Effector memory CD8-positive, alpha-beta T cell (primary cell): ENCODE data around the gene NUDT16L1.
"Not testable (repeated sequence)": the region's sequence is repeated elsewhere in the genome, so short reads cannot be mapped to it uniquely, and the experiment has no call there.

ENCODE experiments used
- ATAC-seq: fragments of 150-1000 bp; cut with Tn5 transposase; replicated peaks from 2 replicates; pipeline ENCODE4 v1.10.0; 2021; ENCODE audit warnings: mild to moderate bottlenecking, moderate library complexity
- DNase-seq, 3 experiments: peaks; one replicate each; pipeline ENCODE4 v3.0.0; 2021
- H3K27ac Mint-ChIP-seq, 2 donors: one replicate each; pipeline ENCODE4 v1.8.0; 2022; ENCODE audit warnings: mild to moderate bottlenecking in 2 of 2, mixed read lengths in 2 of 2, moderate library complexity in 2 of 2
- H3K27me3 Mint-ChIP-seq, 2 donors: one replicate each; pipeline ENCODE4 v1.8.0; 2022; ENCODE audit warnings: mixed read lengths in 2 of 2
- H3K36me3 Mint-ChIP-seq: one replicate; pipeline ENCODE4 v1.8.0; 2022; ENCODE audit warnings: mild to moderate bottlenecking, moderate library complexity, mixed read lengths; ENCODE audit not compliant: insufficient read depth
- H3K4me1 Mint-ChIP-seq, 2 donors: one replicate each; pipeline ENCODE4 v1.8.0; 2022; ENCODE audit warnings: low read depth in 2 of 2, mixed read lengths in 2 of 2
- H3K4me3 Mint-ChIP-seq, 2 donors: one replicate each; pipeline ENCODE4 v1.8.0; 2022; ENCODE audit warnings: mild to moderate bottlenecking in 2 of 2, mixed read lengths in 2 of 2, moderate library complexity in 2 of 2
- H3K9me3 Mint-ChIP-seq, 2 donors: one replicate each; pipeline ENCODE4 v1.8.0; 2022; ENCODE audit warnings: mixed read lengths in 2 of 2
- total RNA-seq, 9 experiments: gene quantifications; one replicate each; lab custom pipeline; 2026; lab: John Stamatoyannopoulos, UW

NUDT16L1 gene
- 23.9 to 47.0 (median 27.3) reads per million in 9 experiments for total RNA-seq

- Mint-ChIP-seq H3K36me3 (peaks cover 40% of the 10 kb centered on the region), H3K4me1 (peaks cover 16 to 17% of the 10 kb centered on the region in 2 donors), H3K9me3 (no peaks in the 10 kb centered on the region), H3K27ac (peak within 1 kb of the TSS; percentile 86 to 88), H3K4me3 (peak within 1 kb of the TSS; percentile 80 to 82), H3K27me3 (no peaks in the 10 kb centered on the region)
- ATAC-seq = peak; percentile 90
- DNase-seq = peak; percentile 94 to 98 (median 97)
Observed at GRCh38 chr16:4693296-4693955, at the start of gene NUDT16L1. Gene NUDT16L1 (plus strand): TSS chr16:4693562. CDS start chr16:4693727, 165 bp downstream.

DNA sequence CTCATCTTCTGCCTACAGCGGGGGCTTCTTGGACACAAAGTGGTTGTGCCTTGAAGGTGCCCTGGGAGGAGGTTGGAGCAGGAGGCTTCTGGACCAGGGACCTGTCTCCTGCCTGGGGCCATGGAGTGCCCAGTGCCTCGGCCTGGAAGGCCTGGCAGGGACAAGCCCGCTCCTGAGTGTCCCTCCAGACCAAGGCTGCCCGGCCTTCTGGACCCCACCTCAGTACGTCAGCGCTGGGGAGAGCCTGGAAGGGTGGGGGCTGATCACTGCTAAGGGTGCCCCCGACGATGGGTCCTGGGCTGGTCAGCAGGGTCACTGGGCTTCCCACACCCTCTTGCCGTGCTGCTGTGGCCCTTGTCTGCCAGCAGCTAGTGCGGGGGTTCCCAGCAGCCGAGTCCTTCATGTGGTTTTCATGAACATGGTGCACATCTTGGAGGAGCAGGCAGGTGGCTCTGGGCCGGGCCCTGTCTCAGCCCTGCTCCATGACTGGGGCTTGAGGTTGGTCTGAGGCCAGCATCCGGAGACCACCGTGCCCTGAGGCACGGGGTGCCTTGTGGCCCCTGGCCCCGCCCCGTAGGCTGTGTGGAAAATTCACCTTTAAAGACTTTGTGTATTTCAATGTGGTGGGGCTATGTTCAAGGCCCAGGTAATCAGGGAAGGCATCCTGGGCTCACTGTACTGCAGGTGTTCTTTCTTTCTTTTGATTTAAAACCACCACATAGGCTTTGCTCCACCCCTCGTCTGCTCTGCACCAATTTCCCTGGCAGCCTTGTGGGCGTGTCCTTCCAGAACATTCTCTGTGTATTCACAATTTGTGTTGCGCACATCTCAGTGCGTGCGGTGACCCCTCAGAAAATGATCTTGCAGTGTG lies 46.4 kb upstream of the NUDT16L1 start:
- Mint-ChIP-seq H3K9me3 (no peaks in the 10 kb centered on the region), H3K27ac (peak overlapping the region in 1 of 2 donors; percentile 76), H3K4me3 (no peak overlapping the region), H3K4me1 (peaks cover 18% of the 10 kb centered on the region in 2 donors), H3K27me3 (no peaks in the 10 kb centered on the region), H3K36me3 (peaks cover 30% of the 10 kb centered on the region)
- no peak for DNase-seq
- peak; percentile 13 for ATAC-seq

DNA sequence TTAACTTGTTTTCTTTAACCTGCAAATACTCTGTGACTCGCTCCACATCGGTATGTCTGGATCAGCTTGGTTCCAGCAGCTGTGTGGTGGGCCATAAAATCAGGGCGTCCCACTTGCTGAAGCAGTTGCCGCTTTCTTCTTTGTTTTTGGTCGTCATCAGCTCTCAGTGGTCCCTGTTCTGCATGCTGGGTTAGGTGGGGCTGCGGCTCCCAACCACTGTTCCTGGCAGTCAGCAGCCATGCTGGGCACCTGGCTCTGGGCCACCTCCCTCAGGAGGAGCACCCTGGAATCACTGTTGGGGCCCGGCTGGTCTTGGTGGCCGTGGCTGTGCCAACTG lies 45.8 kb upstream of the NUDT16L1 start:
- Mint-ChIP-seq H3K9me3 (no peaks in the 10 kb centered on the region), H3K4me1 (peaks cover 18% of the 10 kb centered on the region in 2 donors), H3K4me3 (no peak overlapping the region), H3K27ac (peak overlapping the region in 1 of 2 donors; percentile 76), H3K36me3 (peaks cover 30% of the 10 kb centered on the region), H3K27me3 (no peaks in the 10 kb centered on the region)
- ATAC-seq = no peak
- DNase-seq = no peak

- Mint-ChIP-seq H3K4me3 (no peak overlapping the region), H3K4me1 (peaks cover 18% of the 10 kb centered on the region in 2 donors), H3K27ac (peak overlapping the region; percentile 12 to 77), H3K27me3 (no peaks in the 10 kb centered on the region), H3K9me3 (no peaks in the 10 kb centered on the region), H3K36me3 (peaks cover 37% of the 10 kb centered on the region)
- ATAC-seq (no peak), DNase-seq (no peak)
Observed at GRCh38 chr16:4648917-4649316, 44.4 kb upstream of the NUDT16L1 start.

DNA sequence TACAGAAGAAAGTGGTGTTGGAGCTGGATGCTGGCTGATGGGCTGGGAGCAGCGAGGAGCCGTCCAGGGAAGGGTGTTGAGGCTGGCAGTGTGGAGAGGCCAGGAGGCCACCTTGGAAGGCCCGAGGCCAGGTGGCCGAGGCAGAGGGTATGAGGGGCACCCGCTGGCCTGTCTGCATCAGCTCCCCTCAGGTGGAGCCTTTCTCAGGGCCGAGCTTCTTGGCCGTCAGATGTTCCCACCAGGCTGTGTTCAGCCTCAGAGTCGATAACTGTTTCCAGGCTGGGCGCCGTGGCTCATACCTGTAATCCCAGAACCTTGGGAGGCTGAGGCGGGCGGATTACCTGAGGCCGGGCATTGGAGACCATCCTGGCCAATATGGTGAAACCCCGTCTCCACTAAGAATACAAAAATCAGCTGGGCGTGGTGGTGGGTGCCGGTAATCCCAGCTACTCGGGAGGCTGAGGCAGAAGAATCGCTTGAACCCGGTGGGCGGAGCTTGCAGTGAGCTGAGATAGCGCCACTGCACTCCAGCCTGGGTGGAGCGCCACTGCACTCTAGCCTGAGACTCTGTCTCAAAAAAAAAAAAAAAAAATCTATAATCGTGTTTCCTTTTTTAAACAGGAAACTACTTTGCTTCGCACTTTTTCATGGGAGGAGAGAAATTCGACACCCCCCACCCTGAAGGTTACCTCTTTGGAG lies 43.5 kb upstream of the NUDT16L1 start:
- H3K4me3 Mint-ChIP-seq = no peak overlapping the region
- peaks cover 37% of the 10 kb centered on the region for H3K36me3 Mint-ChIP-seq
- peaks cover 18% of the 10 kb centered on the region in 2 donors for H3K4me1 Mint-ChIP-seq
- ATAC-seq (peak; percentile 31), DNase-seq (no peak)
- H3K27ac Mint-ChIP-seq = peak overlapping the region; percentile 77 to 84
- no peaks in the 10 kb centered on the region for H3K27me3 Mint-ChIP-seq
- no peaks in the 10 kb centered on the region for H3K9me3 Mint-ChIP-seq

DNA sequence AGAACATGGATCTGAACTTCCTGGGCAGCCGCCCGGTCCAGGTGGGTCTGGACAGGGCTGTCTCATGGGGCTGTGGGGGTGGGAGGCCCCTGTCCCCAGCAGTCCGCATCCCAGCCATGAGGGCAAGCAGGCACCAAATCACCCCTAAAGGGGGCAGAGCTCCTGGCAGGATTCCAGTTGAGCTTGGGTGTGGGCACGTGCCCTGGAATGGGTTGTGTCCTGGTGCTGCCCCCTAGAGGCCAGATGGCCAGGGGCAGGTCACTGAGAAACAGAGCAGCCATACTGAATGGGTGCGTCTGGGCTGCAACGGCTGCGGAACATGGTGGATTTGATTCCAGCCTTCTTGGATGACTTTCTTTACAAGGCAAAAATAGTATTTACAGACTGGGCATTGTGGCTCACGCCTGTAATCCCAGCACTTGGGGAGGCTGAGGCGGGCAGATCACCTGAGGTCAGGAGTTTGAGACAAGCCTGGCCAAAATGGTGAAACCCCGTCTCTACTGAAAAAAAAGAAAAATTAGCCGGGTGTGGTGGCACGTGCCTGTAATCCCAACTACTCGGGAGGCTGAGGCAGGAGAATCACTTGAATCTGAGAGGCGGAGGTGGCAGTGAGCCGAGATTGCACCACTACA lies 42.8 kb upstream of the NUDT16L1 start:
- H3K27me3 Mint-ChIP-seq, H3K9me3 Mint-ChIP-seq, H3K4me3 Mint-ChIP-seq: not testable (repeated sequence)
- peaks cover 15% of the 10 kb centered on the region in 2 donors for H3K4me1 Mint-ChIP-seq
- peak overlapping the region; percentile 72 to 84 for H3K27ac Mint-ChIP-seq
- DNase-seq (peak; percentile 69 to 77 (median 75)), ATAC-seq (peak; percentile 87)
- H3K36me3 Mint-ChIP-seq = peaks cover 40% of the 10 kb centered on the region

DNA sequence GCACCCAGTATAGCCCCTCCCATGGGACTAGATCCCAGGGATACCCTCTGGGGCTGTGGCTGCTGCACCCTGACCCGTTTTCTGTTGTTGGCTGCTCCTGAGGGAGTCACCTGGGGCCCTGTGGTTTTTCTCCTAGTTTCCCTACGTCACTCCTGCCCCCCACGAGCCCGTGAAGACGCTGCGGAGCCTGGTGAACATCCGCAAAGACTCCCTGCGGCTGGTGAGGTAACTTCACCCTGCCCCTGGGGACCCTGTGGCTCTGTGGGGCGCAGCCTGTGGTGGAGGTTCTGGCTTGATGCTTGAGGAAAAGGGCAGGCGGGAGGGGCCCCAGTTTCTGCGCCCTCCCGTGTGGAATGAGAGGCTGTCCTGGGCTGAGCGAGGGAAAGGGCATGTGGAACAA lies 41.5 kb upstream of the NUDT16L1 start:
- no peak overlapping the region for H3K4me3 Mint-ChIP-seq
- no peak for DNase-seq
- H3K9me3 Mint-ChIP-seq = no peaks in the 10 kb centered on the region
- H3K27me3 Mint-ChIP-seq = no peaks in the 10 kb centered on the region
- peaks cover 40% of the 10 kb centered on the region for H3K36me3 Mint-ChIP-seq
- no peak overlapping the region for H3K27ac Mint-ChIP-seq
- H3K4me1 Mint-ChIP-seq = peaks cover 13 to 14% of the 10 kb centered on the region in 2 donors
- ATAC-seq = no peak

- peaks cover 13 to 14% of the 10 kb centered on the region in 2 donors for H3K4me1 Mint-ChIP-seq
- peaks cover 45% of the 10 kb centered on the region for H3K36me3 Mint-ChIP-seq
- no peaks in the 10 kb centered on the region for H3K27me3 Mint-ChIP-seq
- peak overlapping the region in 1 of 2 donors; percentile 54 for H3K27ac Mint-ChIP-seq
- ATAC-seq = no peak
- no peak overlapping the region for H3K4me3 Mint-ChIP-seq
- DNase-seq = no peak
- no peaks in the 10 kb centered on the region for H3K9me3 Mint-ChIP-seq
Observed at GRCh38 chr16:4652561-4652960, 40.8 kb upstream of the NUDT16L1 start.

- ATAC-seq (no peak), DNase-seq (no peak)
- peaks cover 9 to 10% of the 10 kb centered on the region in 2 donors for H3K4me1 Mint-ChIP-seq
- H3K4me3 Mint-ChIP-seq = no peak overlapping the region
- H3K27me3 Mint-ChIP-seq = no peaks in the 10 kb centered on the region
- peaks cover 52% of the 10 kb centered on the region for H3K36me3 Mint-ChIP-seq
- H3K27ac Mint-ChIP-seq = peak overlapping the region in 1 of 2 donors; percentile 60
- no peaks in the 10 kb centered on the region for H3K9me3 Mint-ChIP-seq
Observed at GRCh38 chr16:4654011-4654963, 39.1 kb upstream of the NUDT16L1 start.

- Mint-ChIP-seq H3K9me3 (no peaks in the 10 kb centered on the region), H3K4me3 (no peak overlapping the region), H3K4me1 (peaks cover 5 to 12% of the 10 kb centered on the region in 2 donors), H3K36me3 (peaks cover 52% of the 10 kb centered on the region), H3K27ac (peak overlapping the region in 1 of 2 donors; percentile 60), H3K27me3 (no peaks in the 10 kb centered on the region)
- no peak for ATAC-seq
- no peak for DNase-seq
Observed at GRCh38 chr16:4654964-4655590, 38.3 kb upstream of the NUDT16L1 start.

- Mint-ChIP-seq H3K36me3 (peaks cover 51% of the 10 kb centered on the region), H3K27me3 (no peaks in the 10 kb centered on the region), H3K4me1 (peaks cover 0 to 12% of the 10 kb centered on the region in 2 donors), H3K4me3 (no peak overlapping the region), H3K27ac (no peak overlapping the region), H3K9me3 (no peaks in the 10 kb centered on the region)
- ATAC-seq (no peak), DNase-seq (no peak)
Observed at GRCh38 chr16:4655801-4656200, 37.6 kb upstream of the NUDT16L1 start.

DNA sequence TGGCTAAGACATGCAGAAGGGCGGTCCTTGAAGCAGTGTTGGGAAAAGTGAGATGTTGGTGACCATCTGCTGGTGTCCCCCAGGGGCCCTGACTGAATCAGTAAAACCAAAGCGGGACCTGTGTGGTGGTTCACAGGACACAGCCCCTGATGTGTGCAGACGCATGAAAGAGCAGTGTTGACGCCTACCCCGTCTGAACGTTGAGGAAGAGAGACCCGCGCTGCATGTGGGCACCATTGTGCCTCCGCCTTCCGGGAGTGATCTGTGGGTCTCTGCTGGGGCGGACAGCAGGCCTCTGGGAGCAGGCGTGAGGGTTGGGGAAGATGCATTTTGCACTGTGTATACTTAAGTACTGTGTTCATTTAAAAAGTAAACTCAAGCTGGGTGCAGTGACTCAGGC lies 37.1 kb upstream of the NUDT16L1 start:
- Mint-ChIP-seq H3K27ac (no peak overlapping the region), H3K27me3 (no peaks in the 10 kb centered on the region), H3K9me3 (no peaks in the 10 kb centered on the region), H3K4me3 (no peak overlapping the region), H3K36me3 (peaks cover 48% of the 10 kb centered on the region), H3K4me1 (peaks cover 0 to 15% of the 10 kb centered on the region in 2 donors)
- ATAC-seq = no peak
- DNase-seq = no peak
